ENCODE measurements around the gene FGF3. TPM values are rescaled to one million over a fixed set of nuclear protein-coding genes. Genes with fewer than 3 reads are reported as not detected.

The FGF3 gene
- polyA plus RNA-seq, 3 donors = not detected

GRCh38 chr11:69854713-69855112, 35.5 kb upstream of the FGF3 start:
- WGBS, 3 donors = 84 to 89% (median 86%) methylated on average over 2 of the region's 2 CpGs
- H3K27ac ChIP-seq (ENCODE audit: low read depth, low read length) = no peak overlapping the region

- WGBS, 3 donors = 38 to 56% (median 49%) methylated on average over 2 of the region's 2 CpGs
- H3K27ac ChIP-seq (ENCODE audit: low read depth, low read length) = no peak overlapping the region
These were observed 32.8 kb upstream of the FGF3 start for GRCh38 chr11:69852056-69852455.

GRCh38 chr11:69848201-69848600, 29.0 kb upstream of the FGF3 start:
- H3K27ac ChIP-seq (ENCODE audit: low read depth, low read length) = no peak overlapping the region

GRCh38 chr11:69844396-69844795, 25.2 kb upstream of the FGF3 start:
- no peak overlapping the region for H3K27ac ChIP-seq (ENCODE audit: low read depth, low read length)
- WGBS, 3 donors = 95 to 97% (median 95%) methylated on average over 6 of the region's 6 CpGs

- WGBS, 3 donors = 32 to 54% (median 41%) methylated on average over 1 of the region's 1 CpG
These were observed 24.3 kb upstream of the FGF3 start for GRCh38 chr11:69843529-69843921.

GRCh38 chr11:69842746-69843528, 23.7 kb upstream of the FGF3 start:
- no peak overlapping the region for H3K27ac ChIP-seq (ENCODE audit: low read depth, low read length)
- WGBS, 3 donors = 51 to 59% (median 56%) methylated on average over 7 of the region's 7 CpGs

More at GRCh38 chr11:69843529-69843921, 24.3 kb upstream of the FGF3 start:
- no peak overlapping the region for H3K27ac ChIP-seq (ENCODE audit: low read depth, low read length)

GRCh38 chr11:69841859-69842698, 22.9 kb upstream of the FGF3 start:
- no peak overlapping the region for H3K27ac ChIP-seq (ENCODE audit: low read depth, low read length)
- 56 to 63% (median 58%) methylated on average over 13 of the region's 13 CpGs for WGBS, 3 donors

GRCh38 chr11:69841170-69841858, 22.1 kb upstream of the FGF3 start:
- WGBS, 3 donors = 49 to 91% (median 83%) methylated on average over 4 of the region's 4 CpGs
- H3K27ac ChIP-seq (ENCODE audit: low read depth, low read length) = no peak overlapping the region

GRCh38 chr11:69840371-69841169, 21.4 kb upstream of the FGF3 start:
- no peak overlapping the region for H3K27ac ChIP-seq (ENCODE audit: low read depth, low read length)
- WGBS, 3 donors = 45 to 67% (median 64%) methylated on average over 20 of the region's 20 CpGs

- H3K27ac ChIP-seq (ENCODE audit: low read depth, low read length) = no peak overlapping the region
- 76 to 88% (median 82%) methylated on average over 9 of the region's 9 CpGs for WGBS, 3 donors
These were observed 20.3 kb upstream of the FGF3 start for GRCh38 chr11:69839516-69839915.

GRCh38 chr11:69837791-69838190, 18.6 kb upstream of the FGF3 start:
- no peak overlapping the region for H3K27ac ChIP-seq (ENCODE audit: low read depth, low read length)
- 81 to 85% (median 85%) methylated on average over 5 of the region's 5 CpGs for WGBS, 3 donors

GRCh38 chr11:69836401-69836800, 17.2 kb upstream of the FGF3 start:
- H3K27ac ChIP-seq (ENCODE audit: low read depth, low read length) = no peak overlapping the region
- 82 to 90% (median 86%) methylated on average over 17 of the region's 17 CpGs for WGBS, 3 donors

GRCh38 chr11:69834811-69835800, 15.9 kb upstream of the FGF3 start:
- 25 to 34% (median 32%) methylated on average over 35 of the region's 35 CpGs for WGBS, 3 donors
- H3K27ac ChIP-seq (ENCODE audit: low read depth, low read length) = no peak overlapping the region

GRCh38 chr11:69834251-69834650, 15.0 kb upstream of the FGF3 start:
- 75 to 89% (median 86%) methylated on average over 11 to 12 of the region's 12 CpGs for WGBS, 3 donors
- no peak overlapping the region for H3K27ac ChIP-seq (ENCODE audit: low read depth, low read length)

- H3K27ac ChIP-seq (ENCODE audit: low read depth, low read length) = no peak overlapping the region
- 30 to 43% (median 41%) methylated on average over 21 of the region's 21 CpGs for WGBS, 3 donors
These were observed 13.6 kb upstream of the FGF3 start for GRCh38 chr11:69832561-69833413.

GRCh38 chr11:69831985-69832384, 12.8 kb upstream of the FGF3 start:
- WGBS, 3 donors = 57 to 77% (median 69%) methylated on average over 2 of the region's 2 CpGs
- no peak overlapping the region for H3K27ac ChIP-seq (ENCODE audit: low read depth, low read length)
